OCI-LY3 (cell line): ENCODE data around the gene ZBTB3.
"Not testable (repeated sequence)": the region's sequence is repeated elsewhere in the genome, so short reads cannot be mapped to it uniquely, and the experiment has no call there.

Experiments
- H2AFZ ChIP-seq: fragments of 200-600, 300-600 bp; shearing (Covaris generic); 2 replicates; pipeline ENCODE4 v1.6.0; 2014; ENCODE audit warnings: antibody characterized with exemption, low read depth, low read length
- H3K27ac ChIP-seq: fragments of 200-600, 300-600 bp; sonication (generic); 2 replicates; pipeline ENCODE4 v1.5.1; 2014; ENCODE audit warnings: mild to moderate bottlenecking, low read length, moderate library complexity, mixed read lengths
- H3K27me3 ChIP-seq: fragments of 200-600, 300-600 bp; sonication (generic); 2 replicates; pipeline ENCODE4 v1.6.1; 2014; ENCODE audit warnings: low read depth, low read length, mixed read lengths
- H3K36me3 ChIP-seq: fragments of 200-600, 300-600 bp; sonication (generic); replicated peaks from 2 replicates; pipeline ENCODE3; 2014; ENCODE audit warnings: low read depth, low read length, mixed read lengths
- H3K4me1 ChIP-seq: fragments of 300-600, 200-600 bp; sonication (generic); 2 replicates; pipeline ENCODE4 v1.6.1; 2014; ENCODE audit warnings: low read length, mixed read lengths
- H3K4me2 ChIP-seq: fragments of 200-600, 300-600 bp; sonication (generic); 2 replicates; pipeline ENCODE4 v1.6.1; 2014; ENCODE audit warnings: low read length, mixed read lengths
- H3K4me3 ChIP-seq: fragments of 300-600, 200-600 bp; sonication (generic); 2 replicates; pipeline ENCODE4 v1.5.1; 2014; ENCODE audit warnings: antibody characterized with exemption, mild to moderate bottlenecking, low read length, moderate library complexity
- H3K79me2 ChIP-seq: fragments of 300-600, 200-600 bp; shearing (Covaris generic); 2 replicates; pipeline ENCODE4 v1.6.1; 2014; ENCODE audit warnings: mild to moderate bottlenecking, low read length, mixed read lengths
- H3K9ac ChIP-seq: fragments of 300-600, 200-600 bp; shearing (Covaris generic); 2 replicates; pipeline ENCODE4 v1.6.0; 2014; ENCODE audit warnings: mild to moderate bottlenecking, low read length, moderate library complexity
- H3K9me3 ChIP-seq: fragments of 200-600, 300-600 bp; shearing (Covaris generic); 2 replicates; pipeline ENCODE4 v1.6.1; 2014; ENCODE audit warnings: low read length, mixed read lengths; ENCODE audit not compliant: insufficient read depth
- H4K20me1 ChIP-seq: fragments of 200-600, 300-600 bp; sonication (generic); 2 replicates; pipeline ENCODE4 v1.6.1; 2016; ENCODE audit warnings: low read length, mixed read lengths; ENCODE audit not compliant: insufficient read depth
- CTCF ChIP-seq: fragments of 200-600, 300-600 bp; sonication (generic); IDR thresholded peaks from 2 replicates; pipeline ENCODE4 v1.5.1; 2014; ENCODE audit warnings: antibody characterized with exemption, low read length, low read depth
- EZH2phosphoT487 ChIP-seq: fragments of 200-600 bp; shearing (Covaris generic); IDR thresholded peaks from 2 replicates; pipeline ENCODE4 v1.6.1; 2018; ENCODE audit warnings: antibody characterized with exemption, mixed run types, low read depth

Gene ZBTB3

GRCh38 chr11:62774407-62774806 is 20.4 kb upstream of the ZBTB3 start:
- Histone ChIP-seq H4K20me1 (no peaks in the 10 kb centered on the region), H3K9ac (no peak overlapping the region), H3K27ac (no peak overlapping the region), H3K4me1 (peaks cover 15% of the 10 kb centered on the region), H3K4me2 (no peak overlapping the region), H3K4me3 (no peak overlapping the region), H3K36me3 (peaks cover 12% of the 10 kb centered on the region), H3K27me3 (no peaks in the 10 kb centered on the region), H3K9me3 (no peaks in the 10 kb centered on the region), H2AFZ (no peak overlapping the region), H3K79me2 (peaks cover 19% of the 10 kb centered on the region)
- TF ChIP-seq CTCF (no peak), EZH2phosphoT487 (no peak)

- no peaks in the 10 kb centered on the region for H4K20me1 ChIP-seq
- H3K9ac ChIP-seq, result peak within 1 kb of the TSS; percentile 85
- H3K79me2 ChIP-seq, result peaks cover 19% of the 10 kb centered on the region
- H3K27ac ChIP-seq, result peak within 1 kb of the TSS; percentile 71
- H3K27me3 ChIP-seq, result no peaks in the 10 kb centered on the region
- peaks cover 15% of the 10 kb centered on the region for H3K4me1 ChIP-seq
- H2AFZ ChIP-seq, result peak within 1 kb of the TSS; percentile 56
- H3K36me3 ChIP-seq, result peaks cover 13% of the 10 kb centered on the region
- peak within 1 kb of the TSS; percentile 99 for H3K4me2 ChIP-seq
- peak within 1 kb of the TSS; percentile 91 for H3K4me3 ChIP-seq
- H3K9me3 ChIP-seq, result no peaks in the 10 kb centered on the region
- TF ChIP-seq CTCF, result no peak
- TF ChIP-seq EZH2phosphoT487, result no peak
Observed at GRCh38 chr11:62771144-62772021, 17.4 kb upstream of the ZBTB3 start, which contains the start of gene TAF6L. TSS of gene TAF6L (plus strand) at chr11:62771396. CDS start at chr11:62775784, 4,388 bp downstream.

- TF ChIP-seq EZH2phosphoT487 (no peak), CTCF (no peak)
- peaks cover 19% of the 10 kb centered on the region for H3K79me2 ChIP-seq
- no peaks in the 10 kb centered on the region for H4K20me1 ChIP-seq
- peak overlapping the region; percentile 56 for H2AFZ ChIP-seq
- H3K4me2 ChIP-seq, result peak overlapping the region; percentile 99
- H3K27ac ChIP-seq, result peak overlapping the region; percentile 71
- H3K9ac ChIP-seq, result peak overlapping the region; percentile 85
- peaks cover 13% of the 10 kb centered on the region for H3K36me3 ChIP-seq
- H3K4me1 ChIP-seq, result peaks cover 15% of the 10 kb centered on the region
- H3K9me3 ChIP-seq, result no peaks in the 10 kb centered on the region
- peak overlapping the region; percentile 91 for H3K4me3 ChIP-seq
- no peaks in the 10 kb centered on the region for H3K27me3 ChIP-seq
Observed at GRCh38 chr11:62770778-62771143, 16.8 kb upstream of the ZBTB3 start.

GRCh38 chr11:62760867-62761227 is 6.9 kb upstream of the ZBTB3 start:
- peak overlapping the region; percentile 46 for H3K9ac ChIP-seq
- H3K4me1 ChIP-seq, H2AFZ ChIP-seq, H3K27ac ChIP-seq, H3K9me3 ChIP-seq, H3K27me3 ChIP-seq, H4K20me1 ChIP-seq: not testable (repeated sequence)
- H3K4me3 ChIP-seq, result peak overlapping the region; percentile 90
- peaks cover 11% of the 10 kb centered on the region for H3K36me3 ChIP-seq
- peak overlapping the region; percentile 56 for H3K4me2 ChIP-seq
- H3K79me2 ChIP-seq, result peaks cover 15% of the 10 kb centered on the region
